CD4-positive, alpha-beta T cell treated with Interleukin-4 for 4 hours (primary cell): ENCODE data around the gene FOXO3.

Experiments
- DNase-seq: peaks from one replicate; pipeline ENCODE4 v3.0.0-alpha.2; 2020

The FOXO3 gene

DNA sequence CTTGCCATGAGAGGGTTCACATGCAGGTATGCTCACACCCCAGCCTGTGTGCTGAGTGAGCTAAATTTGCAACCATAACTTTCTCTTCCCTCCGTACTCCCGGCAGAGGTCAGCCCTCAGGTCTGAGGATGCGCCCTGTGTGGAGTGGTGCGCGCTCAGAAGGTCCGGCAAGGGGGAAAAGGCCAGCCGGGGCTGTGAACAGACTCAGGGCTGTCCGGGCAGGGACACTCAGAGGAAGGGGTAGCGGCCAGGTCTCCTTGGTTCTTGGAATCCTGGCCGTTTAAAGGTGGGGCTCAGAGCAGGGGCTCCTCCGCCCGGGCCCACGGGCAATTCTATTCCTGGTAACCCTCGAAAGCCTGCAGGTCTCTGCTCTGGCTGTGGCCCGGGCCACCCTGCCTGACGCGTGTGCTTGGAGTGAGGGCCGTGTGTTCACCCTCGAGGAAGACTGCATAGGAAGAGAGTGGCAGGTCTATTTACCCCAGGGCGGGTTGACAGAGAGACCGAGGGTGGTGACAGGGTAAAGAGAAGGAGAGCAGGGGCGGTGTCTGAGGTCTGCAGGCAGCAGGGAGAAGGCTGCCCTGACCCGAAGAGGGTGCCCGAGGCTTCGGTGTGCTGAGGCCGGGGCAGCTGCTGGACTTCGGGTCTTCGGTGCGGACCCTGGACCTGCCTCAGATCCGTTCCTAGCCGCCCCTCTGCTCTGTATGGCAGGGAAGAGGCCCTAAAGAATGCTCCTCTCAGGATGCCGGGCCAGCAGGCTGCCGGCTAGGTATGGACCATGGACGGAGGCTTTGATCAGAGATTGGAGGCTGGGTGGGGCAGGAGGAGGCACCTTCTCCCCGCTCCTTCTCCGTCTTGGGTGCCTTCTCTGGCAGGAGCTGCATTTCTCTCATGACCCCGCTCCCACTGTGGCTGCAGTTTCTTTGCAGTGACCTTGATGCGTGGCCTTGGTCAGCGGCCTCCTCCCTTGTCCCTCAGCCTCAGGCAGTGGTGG lies 156.4 kb downstream of the FOXO3 start:
- no peak for DNase-seq

DNA sequence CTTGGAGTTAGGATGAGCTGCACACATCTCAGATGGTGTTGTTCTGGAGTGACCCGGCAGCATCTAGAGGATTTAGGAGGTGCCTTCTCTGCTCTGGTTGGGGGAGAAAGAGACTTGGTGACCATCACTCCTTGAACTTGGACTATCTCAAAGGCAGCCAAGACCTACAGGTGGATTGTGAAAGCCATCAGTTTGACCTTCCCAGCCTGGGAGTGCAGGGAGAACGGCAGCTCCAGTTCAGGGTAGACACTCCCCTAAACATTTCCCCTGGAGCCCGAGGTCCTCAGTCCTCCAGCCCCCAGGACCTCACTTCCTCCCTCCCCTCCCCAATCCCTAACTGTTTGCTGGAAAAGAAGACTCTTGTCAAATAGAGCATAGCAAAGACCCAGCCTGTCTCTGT lies 158.8 kb downstream of the FOXO3 start:
- DNase-seq, result no peak

GRCh38 chr6:108720827-108721226 lies 160.1 kb downstream of the FOXO3 start:
- no peak for DNase-seq

- DNase-seq, result no peak
Measured at GRCh38 chr6:108721286-108721685, 160.6 kb downstream of the FOXO3 start.

GRCh38 chr6:108723594-108723993 lies 162.9 kb downstream of the FOXO3 start:
- no peak for DNase-seq

DNA sequence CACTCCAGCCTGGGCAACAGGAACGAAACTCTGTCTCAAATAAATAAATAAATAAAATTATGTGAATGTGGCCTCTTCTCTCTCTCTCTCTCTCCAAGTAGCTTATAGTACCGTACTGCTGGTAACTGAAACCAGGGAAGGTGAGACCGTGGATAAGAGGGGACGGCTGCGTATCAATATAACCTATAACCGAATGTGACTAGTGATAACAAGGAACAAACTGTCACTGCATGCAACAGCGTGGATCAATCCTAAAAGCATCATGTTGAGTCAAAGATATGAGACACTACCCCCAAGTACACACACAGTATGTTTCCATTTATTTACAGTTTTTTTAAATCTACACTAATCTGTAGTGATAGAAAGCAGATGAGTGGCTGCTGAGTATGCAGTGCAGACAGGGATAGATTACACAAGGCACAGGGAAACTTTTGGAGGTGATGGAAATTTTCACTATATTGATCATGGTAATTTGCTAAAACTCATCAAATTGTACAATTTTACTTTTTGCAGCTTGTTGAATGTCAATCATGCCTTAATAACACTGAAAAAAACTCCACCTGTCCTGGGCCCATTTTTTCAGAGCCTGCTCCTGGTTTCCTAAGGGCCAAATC lies 166.1 kb downstream of the FOXO3 start:
- DNase-seq, result no peak

GRCh38 chr6:108727966-108728730 lies 167.4 kb downstream of the FOXO3 start:
- no peak for DNase-seq

- no peak for DNase-seq
Measured at GRCh38 chr6:108728826-108729225, 168.1 kb downstream of the FOXO3 start.

- DNase-seq, result no peak
Measured at GRCh38 chr6:108730635-108731515, 170.2 kb downstream of the FOXO3 start.

DNA sequence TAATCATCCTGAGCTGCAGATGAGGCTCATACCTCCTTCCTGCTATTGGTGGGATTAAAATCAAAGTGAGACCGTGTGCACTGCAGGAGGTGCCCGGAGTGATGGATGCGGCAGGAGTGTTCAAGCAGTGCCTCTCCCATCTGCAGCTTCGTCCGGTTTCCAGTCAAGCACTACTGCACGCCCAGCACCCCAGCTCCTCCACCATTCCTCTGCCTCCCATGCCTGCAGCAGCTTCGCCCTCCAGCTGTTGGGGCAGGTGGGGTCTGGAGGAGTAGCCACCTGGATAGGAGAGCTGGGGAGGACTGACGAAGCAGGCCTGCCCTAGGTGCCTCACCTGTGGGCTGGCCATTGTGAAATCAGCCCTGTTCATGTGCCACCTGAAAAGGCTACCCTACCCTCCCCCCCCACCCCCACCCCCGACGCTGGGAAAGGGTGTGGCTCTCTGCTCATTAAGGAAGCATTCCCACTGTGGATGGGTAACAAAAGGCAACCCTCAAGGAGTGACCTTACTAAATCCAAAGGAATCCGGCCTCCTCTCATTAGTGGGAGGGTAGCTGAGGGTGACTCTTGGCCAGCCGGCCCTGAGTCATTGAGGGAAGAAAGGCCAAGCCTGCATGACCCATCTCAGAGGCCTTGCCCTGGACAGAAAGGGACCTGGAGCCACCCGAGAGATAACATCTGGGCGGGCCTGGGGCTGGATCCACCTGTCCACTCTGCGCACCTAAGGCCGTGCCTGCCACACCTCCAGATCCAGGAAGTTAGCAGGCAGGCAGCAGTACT lies 171.6 kb downstream of the FOXO3 start:
- no peak for DNase-seq

- no peak for DNase-seq
Measured at GRCh38 chr6:108733051-108733450, 172.3 kb downstream of the FOXO3 start.

DNA sequence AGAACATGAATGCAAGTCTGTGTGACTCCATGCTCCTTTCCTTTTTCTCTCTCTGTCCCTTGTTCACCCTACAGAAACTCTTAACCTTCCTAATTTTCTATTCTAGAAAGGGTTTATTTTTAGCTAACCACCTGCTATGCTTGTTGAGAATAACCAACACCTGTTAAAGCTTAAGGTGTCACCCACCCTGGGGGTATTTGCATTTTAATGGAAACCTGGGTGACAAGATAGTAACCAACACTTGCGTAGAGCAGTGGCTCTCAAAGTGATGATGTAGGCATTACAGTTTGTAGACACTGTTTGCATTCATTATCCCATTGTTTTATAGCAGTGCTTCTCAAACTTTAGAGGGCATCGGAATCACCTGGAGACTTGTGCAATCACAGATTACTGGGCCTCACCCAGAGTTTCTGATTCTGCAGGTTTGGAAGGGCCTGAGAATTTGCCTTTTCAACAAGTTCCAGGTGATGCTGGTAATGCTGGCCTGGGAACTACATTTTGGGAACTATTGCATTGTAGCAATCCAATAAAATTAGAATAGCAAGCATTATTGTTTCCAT lies 173.1 kb downstream of the FOXO3 start:
- DNase-seq, result no peak
